Colon (tissue), 2 donors: ENCODE data around the gene BCDIN3D.

Experiments
- FAIRE-seq: peaks from 2 replicates; lab custom pipeline; 2012; peaks lifted over from hg19 to GRCh38; lab: Jason Lieb, UNC
- donor health status: control.
- donor health status: control.

BCDIN3D gene

GRCh38 chr12:49818241-49818895 lies 24.5 kb downstream of the BCDIN3D start:
- no peak for FAIRE-seq

DNA sequence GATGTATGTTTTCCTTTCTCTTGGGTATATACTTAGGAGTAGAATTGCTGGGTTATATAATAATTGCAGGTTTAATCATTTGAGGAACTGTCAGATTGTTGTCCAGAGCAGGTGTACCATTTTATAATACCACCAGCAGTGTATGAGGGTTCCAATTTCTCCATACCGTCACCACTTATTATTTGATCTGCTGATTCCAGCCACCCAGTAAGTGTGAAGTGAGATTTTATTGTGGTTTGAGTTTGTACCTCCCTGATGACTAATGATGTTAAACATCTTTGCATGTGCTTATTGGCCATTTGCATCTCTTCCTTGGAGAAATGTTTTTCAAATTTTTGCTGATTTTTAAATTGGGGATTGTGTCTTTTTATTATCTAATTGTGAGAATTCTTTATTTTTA lies 29.8 kb downstream of the BCDIN3D start:
- FAIRE-seq = no peak

DNA sequence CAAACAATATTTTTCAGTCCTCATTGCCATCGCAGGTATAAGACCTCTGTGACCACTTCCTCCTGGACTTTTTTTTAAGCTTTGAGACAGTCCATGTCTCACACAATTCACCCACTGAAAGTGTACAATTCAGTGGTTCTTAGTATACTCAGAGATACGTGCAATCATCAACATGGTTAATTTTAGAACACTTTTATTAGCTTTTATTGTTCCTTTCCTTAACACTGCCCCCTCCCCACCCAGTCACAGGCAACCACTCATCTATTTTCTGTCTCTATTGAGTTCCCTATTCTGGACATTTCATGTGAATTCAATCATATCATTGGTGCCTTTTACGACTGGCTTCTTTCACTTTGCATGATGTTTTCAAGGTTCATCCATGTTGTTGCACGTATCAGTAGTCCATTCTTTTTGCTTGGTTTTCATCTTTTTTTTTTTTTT lies 30.9 kb downstream of the BCDIN3D start:
- no peak for FAIRE-seq

GRCh38 chr12:49811136-49811535 lies 31.8 kb downstream of the BCDIN3D start:
- FAIRE-seq = no peak

GRCh38 chr12:49809906-49810389 lies 33.0 kb downstream of the BCDIN3D start:
- FAIRE-seq = no peak

DNA sequence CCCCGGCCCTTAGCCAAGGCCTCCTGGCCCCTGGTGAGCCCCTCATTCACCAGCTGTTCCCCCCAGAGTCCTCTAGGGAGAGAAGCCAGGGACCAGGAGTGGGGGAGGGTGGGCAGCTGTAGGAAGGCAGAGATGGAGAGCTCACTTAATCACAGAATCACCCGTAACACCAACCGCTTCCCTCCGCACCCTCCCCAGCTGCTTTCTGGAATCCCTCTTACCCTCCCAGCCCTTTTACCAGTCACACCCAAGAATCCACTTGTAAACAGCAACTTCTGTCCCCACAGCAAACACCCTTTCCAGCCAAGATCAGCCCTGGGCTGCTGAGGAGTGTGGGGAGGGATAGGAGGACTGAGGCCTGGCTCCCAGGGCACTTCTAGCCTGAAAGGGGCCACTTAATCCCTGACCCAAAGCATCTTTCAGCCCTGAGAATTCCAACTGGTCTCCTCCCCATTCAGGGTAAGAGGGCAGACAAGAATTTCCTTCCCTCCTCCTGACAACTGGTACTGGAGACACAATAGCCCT lies 33.5 kb downstream of the BCDIN3D start:
- no peak for FAIRE-seq

GRCh38 chr12:49808686-49809380 lies 34.1 kb downstream of the BCDIN3D start:
- no peak for FAIRE-seq

DNA sequence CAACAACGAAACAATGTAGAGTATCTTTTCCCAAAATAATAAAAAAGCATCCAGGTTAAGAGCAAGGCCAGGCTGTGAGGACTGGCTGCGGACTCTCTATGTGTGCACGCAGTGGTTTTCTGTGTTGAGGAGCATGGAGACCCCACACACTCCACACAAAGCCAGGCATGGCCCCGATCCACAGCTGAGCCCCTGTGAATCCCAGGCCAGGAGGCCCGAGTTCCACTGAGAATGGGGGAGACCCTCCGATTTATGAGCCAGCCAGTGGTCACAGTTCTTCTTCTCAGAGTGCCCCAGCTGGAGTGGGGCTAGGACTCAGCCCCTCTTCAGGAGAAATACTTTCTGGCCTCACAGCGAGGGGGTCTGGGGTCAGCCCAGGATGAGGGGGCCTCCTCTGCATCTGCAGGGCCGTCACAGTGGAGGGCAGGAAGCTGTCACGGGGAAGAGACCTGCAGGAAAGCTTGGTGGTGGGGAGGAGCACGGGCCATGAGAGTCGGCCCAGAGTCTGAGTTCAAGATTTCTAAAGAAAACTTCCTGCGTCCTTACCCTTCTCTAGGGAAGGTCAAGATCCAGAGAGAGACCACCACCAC lies 34.8 kb downstream of the BCDIN3D start:
- no peak for FAIRE-seq

DNA sequence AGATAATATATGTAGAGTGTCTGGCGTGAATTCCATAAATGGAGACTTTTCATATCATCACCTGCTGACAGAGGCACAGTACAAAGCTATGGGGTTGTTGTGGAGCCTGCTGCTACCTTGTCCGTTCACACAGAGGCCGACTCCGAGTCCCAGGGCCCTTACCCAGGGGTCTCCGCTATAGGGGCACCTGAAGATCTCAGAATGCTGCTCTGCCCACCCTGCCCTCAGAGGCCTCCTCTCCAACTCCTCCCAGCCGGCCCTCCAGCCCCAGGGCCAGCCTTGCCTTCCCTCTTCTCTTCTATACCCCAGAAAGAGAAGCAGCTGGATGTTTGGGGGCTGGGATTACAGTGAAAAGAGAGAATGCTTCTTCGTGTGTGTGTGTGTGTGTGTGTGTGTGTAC lies 36.0 kb downstream of the BCDIN3D start:
- no peak for FAIRE-seq

GRCh38 chr12:49806321-49806813 lies 36.5 kb downstream of the BCDIN3D start:
- no peak for FAIRE-seq

DNA sequence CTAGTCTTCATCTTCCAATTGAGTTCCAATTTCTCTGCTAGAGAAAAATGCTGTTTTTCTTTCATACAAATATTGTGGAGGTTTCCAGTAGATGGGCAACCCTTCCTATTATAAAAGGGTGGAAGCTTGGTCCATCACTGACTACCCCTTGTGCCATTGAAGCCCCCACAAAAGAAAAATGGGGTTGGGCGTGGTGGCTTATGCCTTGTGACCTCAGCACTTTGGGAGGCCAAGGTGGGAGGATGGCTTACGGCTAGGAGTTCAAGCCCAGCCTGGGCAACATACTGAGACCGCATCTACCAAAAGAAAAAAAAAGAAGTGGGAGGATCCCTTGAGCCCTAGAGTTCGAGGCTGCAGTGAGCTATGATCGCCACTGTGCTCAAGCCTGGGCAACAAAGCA lies 37.5 kb downstream of the BCDIN3D start:
- no peak for FAIRE-seq

DNA sequence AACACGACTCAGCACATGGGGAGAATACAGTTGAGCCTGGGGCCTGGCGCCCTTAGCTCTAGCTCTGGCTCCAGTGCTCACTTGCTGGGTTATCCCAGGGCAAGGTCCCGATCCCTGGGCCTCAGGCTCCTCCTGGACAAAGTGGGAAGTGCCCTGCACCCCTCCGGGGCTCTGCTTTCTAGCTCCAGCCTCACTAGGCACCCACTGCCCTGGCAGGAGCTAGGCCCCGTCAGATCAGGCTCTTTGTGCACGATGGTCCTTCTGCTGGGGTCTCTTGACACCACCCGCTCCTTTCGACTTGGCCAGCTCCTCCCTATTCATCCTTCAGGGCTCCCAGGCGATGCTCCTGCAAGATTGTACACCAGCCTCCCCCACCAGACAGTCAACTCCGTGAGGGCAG lies 38.1 kb downstream of the BCDIN3D start:
- no peak for FAIRE-seq

DNA sequence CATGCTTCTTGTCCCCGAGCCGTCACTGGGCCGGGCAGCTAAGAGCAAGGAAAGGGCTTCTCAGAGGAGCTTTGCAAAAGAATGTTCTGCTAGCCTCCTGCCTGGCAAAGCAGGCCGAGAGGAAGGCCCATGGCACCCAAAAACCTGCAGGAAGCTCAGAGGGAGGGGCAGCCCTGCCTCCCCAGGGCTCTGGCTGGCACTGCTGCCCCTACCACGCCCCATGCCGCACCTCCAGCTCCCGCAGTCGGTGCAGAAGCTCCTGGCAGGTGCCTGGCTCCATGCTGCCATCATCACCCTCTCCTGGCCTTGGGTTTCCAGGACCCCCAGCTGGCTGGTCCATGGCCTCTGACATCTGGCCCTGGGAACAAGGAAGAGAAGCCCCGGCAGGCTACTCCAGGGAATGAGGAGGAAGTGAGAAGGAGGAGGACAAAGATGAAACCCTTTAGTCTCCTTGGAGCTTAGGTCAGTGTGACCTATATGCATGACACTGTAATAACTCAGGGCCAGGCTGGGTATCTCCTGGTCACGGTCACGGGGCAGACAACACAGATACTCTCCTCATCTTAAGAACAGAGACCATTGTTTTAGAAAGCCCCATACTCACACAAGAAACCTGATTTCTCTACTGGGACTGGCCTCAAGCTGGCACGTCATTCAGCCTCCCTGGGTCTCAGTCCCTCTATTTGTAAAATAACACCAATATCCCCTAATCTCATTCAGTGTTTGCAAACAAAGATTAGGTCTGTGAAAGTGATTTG lies 39.0 kb downstream of the BCDIN3D start:
- FAIRE-seq = no peak

GRCh38 chr12:49801141-49802063 lies 41.5 kb downstream of the BCDIN3D start:
- no peak for FAIRE-seq

DNA sequence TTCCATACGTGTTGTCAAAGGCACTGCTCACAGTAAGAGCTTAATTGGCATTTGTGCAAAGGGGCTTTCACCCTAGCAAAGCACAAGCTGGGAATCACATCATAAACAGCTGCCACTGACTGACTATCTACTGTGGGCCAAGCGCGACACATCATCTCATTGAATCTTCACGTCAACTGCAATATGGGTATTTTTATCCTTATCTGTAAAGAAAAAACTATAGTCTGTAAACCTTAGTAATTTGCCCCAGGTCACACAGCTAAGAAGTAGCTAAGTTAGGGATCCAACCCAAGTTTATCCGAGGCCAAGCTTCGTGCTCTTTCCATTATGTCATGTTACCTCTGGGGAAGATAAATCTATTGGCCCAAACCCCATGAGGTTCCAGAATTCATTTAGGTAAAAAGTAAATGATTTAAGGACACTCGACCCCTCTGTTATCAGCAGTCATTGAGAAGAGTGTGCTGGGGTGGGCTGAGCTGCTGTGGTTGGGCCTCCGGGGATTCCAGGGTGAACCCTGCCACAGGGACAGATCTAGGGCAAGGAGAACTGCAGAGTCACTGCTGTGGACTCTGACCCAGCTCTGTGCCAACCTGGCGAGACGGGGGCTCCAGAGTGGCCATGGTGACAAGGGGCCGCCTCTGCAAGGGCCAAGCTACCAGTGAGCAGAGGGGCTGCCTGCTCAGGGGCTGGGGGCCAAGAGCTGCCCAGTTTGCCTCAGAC lies 42.3 kb downstream of the BCDIN3D start:
- no peak for FAIRE-seq

DNA sequence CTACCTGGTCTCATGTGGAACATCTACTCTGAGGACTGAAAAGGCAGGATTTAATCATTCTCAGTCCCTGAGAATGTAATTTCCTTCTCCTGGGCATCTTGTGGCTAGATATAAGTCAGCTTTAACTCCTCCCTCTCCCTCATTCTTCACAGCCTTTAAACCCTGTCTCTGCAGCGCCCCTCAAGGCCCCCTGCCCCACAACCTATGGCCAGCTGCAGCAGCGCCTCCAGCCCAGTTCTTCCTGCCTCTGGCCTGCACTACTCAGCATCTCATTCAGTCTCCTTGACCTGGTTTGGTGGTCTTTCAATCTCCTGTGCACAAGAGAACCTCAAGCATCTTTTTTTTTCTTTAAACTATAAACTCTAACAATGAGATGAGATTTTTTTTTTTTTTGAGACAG lies 44.0 kb downstream of the BCDIN3D start:
- FAIRE-seq = no peak

DNA sequence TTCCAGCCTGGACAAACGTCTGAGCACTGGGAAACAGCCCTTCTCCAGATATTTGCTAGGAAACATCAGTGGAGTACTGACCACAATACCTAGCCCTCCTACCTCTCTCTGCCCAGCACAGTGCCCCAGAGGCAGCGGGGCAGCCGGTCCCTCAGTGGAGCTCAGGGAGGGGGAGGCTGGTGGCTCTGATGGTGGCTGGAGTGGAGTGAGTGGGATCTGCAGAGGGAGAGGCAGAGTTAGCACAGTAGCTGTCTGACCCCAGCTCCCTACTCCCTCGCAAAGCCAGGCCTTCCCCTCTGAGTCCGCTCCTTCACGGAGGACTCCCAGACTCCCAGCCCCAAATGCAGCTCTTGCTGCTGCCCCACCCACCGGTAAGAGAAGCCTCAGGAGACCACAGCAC lies 44.7 kb downstream of the BCDIN3D start:
- FAIRE-seq = no peak

DNA sequence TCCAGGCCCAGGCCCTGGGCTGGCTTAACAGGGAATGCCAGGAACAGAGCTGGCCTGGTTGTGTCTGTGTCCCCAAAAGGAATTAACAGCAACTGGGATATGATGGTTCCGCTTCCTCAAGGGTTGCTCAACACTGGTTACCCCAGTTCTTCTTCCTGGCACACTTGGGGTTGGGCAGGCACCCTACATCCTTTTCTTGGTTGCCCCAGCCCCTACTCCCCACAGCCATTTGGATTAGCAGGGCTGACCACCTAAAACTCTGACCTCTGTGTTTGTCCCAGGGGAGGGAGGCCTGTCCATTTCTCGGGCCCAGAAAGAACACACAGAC lies 45.5 kb downstream of the BCDIN3D start:
- FAIRE-seq = no peak

- FAIRE-seq = no peak
Observed at GRCh38 chr12:49796606-49797448, 46.1 kb downstream of the BCDIN3D start.

DNA sequence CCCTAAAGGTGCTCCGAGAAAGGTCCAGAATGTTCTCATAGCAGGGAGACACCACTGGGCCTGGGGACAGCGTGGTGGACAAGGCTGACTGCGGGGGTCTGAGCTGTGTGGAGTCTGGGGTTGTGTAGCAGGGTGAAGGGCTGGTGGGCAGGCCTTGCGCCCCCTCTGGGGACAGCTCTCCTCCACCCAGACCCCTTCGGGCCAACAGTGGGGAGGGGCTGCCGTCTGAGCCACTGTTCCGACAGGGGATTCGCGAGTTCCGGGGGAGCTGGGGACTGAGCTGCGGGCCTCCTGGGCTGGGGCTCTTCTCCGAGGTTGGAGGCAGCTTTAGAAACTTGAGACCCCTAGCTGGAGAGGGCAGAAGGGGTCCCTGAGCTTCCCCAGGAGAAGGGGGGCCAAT lies 46.8 kb downstream of the BCDIN3D start:
- no peak for FAIRE-seq
